ENCODE results near the gene AAGAB. TPM values are rescaled to one million over a fixed set of nuclear protein-coding genes. Genes with fewer than 3 reads are reported as not detected.

AAGAB gene
- total RNA-seq, 4 donors from 2014 or later: 17.3 to 25.9 (median 21.6) TPM

DNA sequence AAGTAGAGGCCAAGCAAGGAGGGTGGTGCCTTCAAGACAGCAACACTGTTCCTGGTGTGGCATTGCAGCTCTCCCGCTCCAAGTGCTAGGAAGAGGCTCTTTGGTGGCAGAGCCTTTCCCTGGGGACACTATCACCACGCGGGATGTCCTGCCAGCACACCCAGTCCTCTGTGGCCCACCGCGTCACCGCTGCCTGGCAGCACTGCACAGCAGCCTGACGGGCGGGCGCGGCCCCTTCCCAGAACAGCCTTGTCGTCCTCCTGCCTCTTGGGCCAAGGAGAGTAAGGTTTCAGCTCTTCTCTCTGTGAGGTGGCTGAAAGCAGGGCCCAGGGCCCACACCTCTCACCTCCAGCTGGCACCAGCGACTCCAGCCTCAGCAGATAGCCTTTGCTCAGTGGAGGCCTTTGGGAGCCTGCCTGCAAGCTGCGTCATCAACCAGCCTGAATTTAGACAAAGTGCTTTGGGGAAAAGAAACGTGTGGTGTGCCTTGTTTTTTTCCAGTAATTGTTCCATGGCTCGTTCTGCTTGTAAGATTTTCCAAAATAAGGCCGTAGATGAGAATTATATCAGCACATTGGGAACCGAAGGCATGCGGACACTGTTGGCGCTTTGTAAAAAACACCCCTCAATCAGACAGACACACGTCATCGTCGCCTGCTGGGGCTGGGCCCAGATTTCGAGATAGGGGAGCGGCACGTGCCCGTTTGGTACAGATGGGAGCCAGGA, 65.0 kb downstream of the AAGAB start:
- TF ChIP-seq, protein P1, sequence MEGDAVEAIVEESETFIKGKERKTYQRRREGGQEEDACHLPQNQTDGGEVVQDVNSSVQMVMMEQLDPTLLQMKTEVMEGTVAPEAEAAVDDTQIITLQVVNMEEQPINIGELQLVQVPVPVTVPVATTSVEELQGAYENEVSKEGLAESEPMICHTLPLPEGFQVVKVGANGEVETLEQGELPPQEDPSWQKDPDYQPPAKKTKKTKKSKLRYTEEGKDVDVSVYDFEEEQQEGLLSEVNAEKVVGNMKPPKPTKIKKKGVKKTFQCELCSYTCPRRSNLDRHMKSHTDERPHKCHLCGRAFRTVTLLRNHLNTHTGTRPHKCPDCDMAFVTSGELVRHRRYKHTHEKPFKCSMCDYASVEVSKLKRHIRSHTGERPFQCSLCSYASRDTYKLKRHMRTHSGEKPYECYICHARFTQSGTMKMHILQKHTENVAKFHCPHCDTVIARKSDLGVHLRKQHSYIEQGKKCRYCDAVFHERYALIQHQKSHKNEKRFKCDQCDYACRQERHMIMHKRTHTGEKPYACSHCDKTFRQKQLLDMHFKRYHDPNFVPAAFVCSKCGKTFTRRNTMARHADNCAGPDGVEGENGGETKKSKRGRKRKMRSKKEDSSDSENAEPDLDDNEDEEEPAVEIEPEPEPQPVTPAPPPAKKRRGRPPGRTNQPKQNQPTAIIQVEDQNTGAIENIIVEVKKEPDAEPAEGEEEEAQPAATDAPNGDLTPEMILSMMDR (IDR thresholded peaks at IDR 0.05; ENCODE audit: low read depth): no peak

DNA sequence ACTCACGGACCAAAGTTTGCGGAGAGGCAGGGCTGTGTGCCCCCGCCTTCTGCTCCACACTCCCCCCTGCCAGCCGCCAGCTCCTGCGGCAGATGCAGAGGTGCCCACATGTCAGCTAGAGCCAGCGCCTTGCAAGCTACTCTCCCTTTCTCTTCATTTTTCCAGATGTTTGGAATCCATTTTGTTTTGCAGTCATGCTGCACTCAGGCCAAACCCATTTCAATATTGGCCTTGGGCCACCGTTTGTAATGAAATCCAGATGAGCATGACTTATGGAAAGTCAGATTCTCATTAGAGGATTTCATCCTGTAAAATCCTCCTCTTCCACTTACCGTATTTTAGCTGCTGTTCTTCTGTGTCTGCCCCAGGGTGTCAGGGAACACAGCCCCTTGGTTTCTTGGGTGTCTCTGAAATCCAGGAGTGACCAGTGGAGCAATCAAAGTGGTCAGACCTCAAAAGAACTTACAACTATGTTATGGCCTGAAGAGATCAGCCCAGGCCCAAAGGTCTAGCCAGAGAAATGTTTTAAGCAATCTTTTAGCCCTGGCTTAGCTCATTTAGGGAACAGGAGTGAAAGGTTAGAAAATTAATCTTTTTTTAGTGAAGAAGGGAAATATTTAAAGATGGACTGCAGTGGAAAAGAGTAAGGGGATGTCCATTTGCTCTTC, 65.8 kb downstream of the AAGAB start:
- TF ChIP-seq, protein P1 (IDR thresholded peaks at IDR 0.05; ENCODE audit: low read depth): no peak

DNA sequence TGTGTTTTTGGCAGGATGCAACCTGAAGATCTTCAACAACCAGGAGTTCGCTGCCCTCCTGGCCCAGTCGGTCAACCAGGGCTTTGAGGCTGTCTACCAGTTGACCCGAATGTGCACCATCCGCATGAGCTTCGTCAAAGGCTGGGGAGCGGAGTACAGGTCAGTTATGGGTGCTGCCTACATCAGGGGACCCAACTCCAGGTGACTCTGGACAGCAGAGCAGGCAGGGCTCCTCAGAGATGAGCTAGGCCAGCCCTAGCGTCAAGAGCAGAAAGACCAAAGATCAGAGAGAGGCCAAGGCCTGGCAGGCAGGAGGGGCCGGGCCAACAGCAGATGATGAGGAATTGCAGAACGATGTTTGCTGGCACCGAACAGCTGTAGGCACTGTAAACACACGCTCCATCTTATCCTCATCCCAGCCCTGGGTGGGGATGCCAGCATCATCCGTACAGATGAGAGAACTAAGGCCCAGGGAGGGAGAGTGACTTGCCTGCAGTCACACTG, 67.1 kb downstream of the AAGAB start:
- TF ChIP-seq, protein P1 (IDR thresholded peaks at IDR 0.05; ENCODE audit: low read depth): no peak

DNA sequence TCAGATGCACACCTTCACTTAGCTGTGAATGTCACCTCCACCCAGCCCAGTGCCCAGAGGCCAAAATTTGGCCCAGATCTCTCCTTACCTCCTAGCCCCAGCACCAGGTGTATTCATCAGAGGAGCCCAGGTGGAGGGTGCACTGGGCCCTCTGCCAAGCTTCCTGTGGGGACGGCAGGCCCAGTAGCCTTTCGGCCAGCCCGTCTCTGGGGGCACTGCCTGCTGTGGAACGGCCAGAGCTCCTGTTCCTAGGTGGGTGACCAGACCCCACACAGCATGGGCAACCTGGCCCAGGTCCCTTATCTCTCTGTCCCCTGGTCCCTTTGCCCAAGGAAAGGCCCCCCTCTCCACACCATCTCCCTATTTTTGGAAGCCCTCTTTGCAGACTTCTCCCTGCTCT, 67.8 kb downstream of the AAGAB start:
- TF ChIP-seq, protein P1 (IDR thresholded peaks at IDR 0.05; ENCODE audit: low read depth): no peak

DNA sequence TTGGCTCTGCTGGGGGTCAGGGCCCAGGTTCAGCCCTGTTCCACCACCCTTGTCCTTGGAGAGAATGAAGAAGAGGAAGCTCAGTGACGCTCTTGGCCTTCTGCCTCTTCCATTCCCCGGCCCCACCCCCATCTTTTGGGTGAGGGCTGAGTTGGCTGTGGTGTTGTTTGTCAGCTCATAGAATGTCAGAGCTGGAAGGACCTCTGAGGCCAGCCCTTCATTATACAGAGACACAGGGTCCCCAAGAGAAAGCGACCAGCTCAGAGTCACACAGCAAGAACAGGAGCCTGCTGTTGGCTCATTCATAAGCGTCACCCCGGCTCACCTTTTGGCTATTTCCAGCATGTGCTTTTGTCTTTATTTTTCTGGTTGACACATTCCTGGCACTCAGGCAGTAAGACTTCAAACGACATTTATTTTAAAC, 68.2 kb downstream of the AAGAB start:
- TF ChIP-seq, protein P1 (IDR thresholded peaks at IDR 0.05; ENCODE audit: low read depth): no peak

DNA sequence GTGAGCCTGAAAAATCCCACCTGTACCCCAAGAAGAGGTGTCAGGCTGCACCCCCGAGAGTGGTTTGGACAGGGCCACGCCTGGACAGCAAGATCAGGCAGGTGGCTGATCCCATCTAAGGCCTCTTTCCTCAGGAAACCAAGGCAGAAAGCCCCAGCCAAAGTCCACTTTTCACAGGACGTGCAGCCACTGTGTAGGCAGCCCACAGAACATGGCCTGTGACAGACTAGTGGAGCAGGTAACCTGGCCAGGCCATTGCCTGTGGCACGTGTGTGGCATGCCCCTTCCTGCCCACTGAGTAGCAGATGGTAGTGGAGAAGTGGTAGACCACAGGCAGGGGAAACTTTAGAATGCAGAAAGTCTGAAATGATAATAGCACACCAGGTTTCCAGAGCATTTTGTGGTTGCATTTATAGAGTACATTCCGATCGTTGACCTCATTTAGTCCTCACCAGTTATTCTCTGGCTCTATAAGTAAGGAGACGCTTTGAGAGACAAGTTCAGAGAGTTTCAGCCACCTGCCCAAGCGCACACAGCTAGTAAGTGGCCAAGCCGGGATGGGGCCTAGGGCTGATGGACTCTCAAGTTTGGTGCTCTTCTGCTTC, 68.7 kb downstream of the AAGAB start:
- TF ChIP-seq, protein P1 (IDR thresholded peaks at IDR 0.05; ENCODE audit: low read depth): no peak

DNA sequence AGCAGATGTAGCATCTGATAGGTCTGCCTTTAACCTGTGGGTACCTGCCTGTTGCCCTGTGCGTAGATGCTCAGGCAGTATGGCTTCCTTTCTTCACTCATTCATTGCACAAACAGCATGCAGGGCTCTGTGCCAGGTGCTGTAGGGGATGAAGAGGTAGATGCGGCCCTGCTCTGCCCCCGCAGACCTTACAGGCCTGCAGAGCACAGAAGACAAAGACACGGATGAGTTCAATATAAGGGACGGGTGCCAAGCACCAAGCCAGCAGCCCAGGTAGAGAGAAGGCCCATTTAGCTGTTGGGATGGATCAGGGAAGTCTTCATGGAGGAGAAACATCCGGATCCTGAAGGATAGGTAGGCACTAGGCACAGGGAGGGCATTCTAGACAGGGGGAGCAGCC, 69.4 kb downstream of the AAGAB start:
- TF ChIP-seq, protein P1 (IDR thresholded peaks at IDR 0.05; ENCODE audit: low read depth): no peak

All from subcutaneous adipose tissue (tissue), 4 donors.